SK-N-SH (cell line): Measurements from ENCODE around the gene ZNF575.

Experiments used
- CHD2 ChIP-seq: fragments of 150-350 bp; IDR thresholded peaks from 2 replicates; pipeline ENCODE4 v1.6.1; 2018; ENCODE audit warnings: low read length; ENCODE audit not compliant: partially characterized antibody
- EZH2phosphoT487 ChIP-seq: fragments of 200-600 bp; sonication (generic); IDR thresholded peaks from 2 replicates; pipeline ENCODE4 v1.6.1; 2017; ENCODE audit warnings: low read depth, mixed run types, mild to moderate bottlenecking, antibody characterized with exemption, moderate library complexity, borderline replicate concordance
- FOXJ3 ChIP-seq: sonication (generic); formaldehyde crosslinking; IDR thresholded peaks from 2 replicates; pipeline ENCODE4 v1.5.1; 2020; ENCODE audit warnings: mild to moderate bottlenecking, missing genetic modification reagents
- GABPA ChIP-seq: IDR thresholded peaks from 2 replicates; pipeline ENCODE4 v1.4.0; 2012; ENCODE audit warnings: low read depth, mild to moderate bottlenecking
- MXI1 ChIP-seq: IDR thresholded peaks from 2 replicates; pipeline ENCODE4 v1.6.1; 2012; ENCODE audit warnings: mild to moderate bottlenecking, low read depth, low read length, improper control_type of control experiment
- POLR2AphosphoS5 ChIP-seq: IDR thresholded peaks from 2 replicates; pipeline ENCODE4 v1.6.1; 2012; ENCODE audit warnings: low read depth, low read length
- RAD21 ChIP-seq: IDR thresholded peaks from 2 replicates; pipeline ENCODE4 v1.6.1; 2012; ENCODE audit warnings: mild to moderate bottlenecking, low read length
- RCOR1 ChIP-seq: fragments of 150-350 bp; IDR thresholded peaks from 2 replicates; pipeline ENCODE4 v1.6.1; 2017; ENCODE audit warnings: antibody characterized with exemption, low read length
- RFX5 ChIP-seq: IDR thresholded peaks from 2 replicates; pipeline ENCODE4 v1.6.1; 2012; ENCODE audit warnings: mild to moderate bottlenecking, improper control_type of control experiment, low read length
- SIN3A ChIP-seq: IDR thresholded peaks from 2 replicates; pipeline ENCODE4 v1.6.1; 2012; ENCODE audit warnings: low read depth, mild to moderate bottlenecking, low read length, moderate library complexity, borderline replicate concordance
- TCF12 ChIP-seq: IDR thresholded peaks from 2 replicates; pipeline ENCODE4 v1.4.0; 2012
- TF ChIP-seq, protein P1 (sequence below): fragments of 200-600 bp; sonication (generic); IDR thresholded peaks from 2 replicates; pipeline ENCODE4 v1.6.1; 2017; ENCODE audit warnings: antibody characterized with exemption, mild to moderate bottlenecking, moderate library complexity
- TF ChIP-seq, protein P2 (sequence below): IDR thresholded peaks from 2 replicates; pipeline ENCODE4 v1.4.0; 2012; ENCODE audit warnings: low read depth, borderline replicate concordance
- TF ChIP-seq, protein P3 (sequence below): IDR thresholded peaks from 2 replicates; pipeline ENCODE4 v1.4.0; 2012; ENCODE audit warnings: low read depth

DNA sequence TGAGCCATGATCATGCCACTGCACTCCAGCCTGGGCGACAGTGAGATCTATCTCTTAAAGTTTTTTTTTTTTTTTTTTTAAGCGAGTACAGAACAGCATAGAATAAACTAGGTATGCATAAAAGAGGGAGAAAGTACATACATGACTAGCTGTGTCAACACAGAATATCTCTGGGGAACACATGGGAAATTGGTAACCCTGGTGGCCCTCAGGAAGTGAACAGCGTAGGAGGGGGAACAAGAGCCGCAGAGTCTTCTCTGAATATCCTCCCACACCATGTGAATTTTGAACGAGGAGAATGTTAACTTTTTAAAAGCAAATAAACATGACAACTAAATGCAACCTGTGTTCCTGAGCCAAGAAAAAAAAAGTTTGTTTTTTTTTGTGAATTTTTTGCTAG is 43.7 kb upstream of the ZNF575 start:
- TF ChIP-seq, protein P1, sequence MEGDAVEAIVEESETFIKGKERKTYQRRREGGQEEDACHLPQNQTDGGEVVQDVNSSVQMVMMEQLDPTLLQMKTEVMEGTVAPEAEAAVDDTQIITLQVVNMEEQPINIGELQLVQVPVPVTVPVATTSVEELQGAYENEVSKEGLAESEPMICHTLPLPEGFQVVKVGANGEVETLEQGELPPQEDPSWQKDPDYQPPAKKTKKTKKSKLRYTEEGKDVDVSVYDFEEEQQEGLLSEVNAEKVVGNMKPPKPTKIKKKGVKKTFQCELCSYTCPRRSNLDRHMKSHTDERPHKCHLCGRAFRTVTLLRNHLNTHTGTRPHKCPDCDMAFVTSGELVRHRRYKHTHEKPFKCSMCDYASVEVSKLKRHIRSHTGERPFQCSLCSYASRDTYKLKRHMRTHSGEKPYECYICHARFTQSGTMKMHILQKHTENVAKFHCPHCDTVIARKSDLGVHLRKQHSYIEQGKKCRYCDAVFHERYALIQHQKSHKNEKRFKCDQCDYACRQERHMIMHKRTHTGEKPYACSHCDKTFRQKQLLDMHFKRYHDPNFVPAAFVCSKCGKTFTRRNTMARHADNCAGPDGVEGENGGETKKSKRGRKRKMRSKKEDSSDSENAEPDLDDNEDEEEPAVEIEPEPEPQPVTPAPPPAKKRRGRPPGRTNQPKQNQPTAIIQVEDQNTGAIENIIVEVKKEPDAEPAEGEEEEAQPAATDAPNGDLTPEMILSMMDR, result no peak
- no peak for TF ChIP-seq RAD21
- no peak for TF ChIP-seq SIN3A
- no peak for TF ChIP-seq RFX5
- no peak for TF ChIP-seq POLR2AphosphoS5
- TF ChIP-seq CHD2, result no peak
- TF ChIP-seq MXI1, result no peak
- TF ChIP-seq GABPA, result no peak
- no peak for TF ChIP-seq RCOR1
- TF ChIP-seq FOXJ3 (CRISPR knock-in tag), result no peak
- no peak for TF ChIP-seq EZH2phosphoT487
- no peak for TF ChIP-seq TCF12
- TF ChIP-seq, protein P2, sequence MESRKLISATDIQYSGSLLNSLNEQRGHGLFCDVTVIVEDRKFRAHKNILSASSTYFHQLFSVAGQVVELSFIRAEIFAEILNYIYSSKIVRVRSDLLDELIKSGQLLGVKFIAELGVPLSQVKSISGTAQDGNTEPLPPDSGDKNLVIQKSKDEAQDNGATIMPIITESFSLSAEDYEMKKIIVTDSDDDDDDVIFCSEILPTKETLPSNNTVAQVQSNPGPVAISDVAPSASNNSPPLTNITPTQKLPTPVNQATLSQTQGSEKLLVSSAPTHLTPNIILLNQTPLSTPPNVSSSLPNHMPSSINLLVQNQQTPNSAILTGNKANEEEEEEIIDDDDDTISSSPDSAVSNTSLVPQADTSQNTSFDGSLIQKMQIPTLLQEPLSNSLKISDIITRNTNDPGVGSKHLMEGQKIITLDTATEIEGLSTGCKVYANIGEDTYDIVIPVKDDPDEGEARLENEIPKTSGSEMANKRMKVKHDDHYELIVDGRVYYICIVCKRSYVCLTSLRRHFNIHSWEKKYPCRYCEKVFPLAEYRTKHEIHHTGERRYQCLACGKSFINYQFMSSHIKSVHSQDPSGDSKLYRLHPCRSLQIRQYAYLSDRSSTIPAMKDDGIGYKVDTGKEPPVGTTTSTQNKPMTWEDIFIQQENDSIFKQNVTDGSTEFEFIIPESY, result no peak
- TF ChIP-seq, protein P3, sequence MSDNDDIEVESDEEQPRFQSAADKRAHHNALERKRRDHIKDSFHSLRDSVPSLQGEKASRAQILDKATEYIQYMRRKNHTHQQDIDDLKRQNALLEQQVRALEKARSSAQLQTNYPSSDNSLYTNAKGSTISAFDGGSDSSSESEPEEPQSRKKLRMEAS, result no peak
